MCF 10A (cell line): ENCODE results near the gene ZNF493. TPM values are rescaled to one million over a fixed set of nuclear protein-coding genes. Genes with fewer than 3 reads are reported as not detected.

Experiments used
- BruUV-seq: library from RNA; stranded (reverse); fragments of 400-500 nt; replicated peaks from 2 replicates; lab custom pipeline; 2021; lab: Mats Ljungman, UMichigan
- CTCF ChIA-PET: fragments of 300-600 bp; sonication (Branson Sonifier 250); formaldehyde crosslinking; extraction: SDS; loops from one replicate; lab custom pipeline; 2021; ENCODE audit warnings: antibody characterized with exemption, inconsistent platforms; lab: Yijun Ruan, JAX
- POLR2A ChIA-PET: fragments of 300-600, 350-650 bp; sonication (Branson Sonifier 250); formaldehyde crosslinking; extraction: SDS; loops from one replicate; lab custom pipeline; 2020; ENCODE audit warnings: antibody characterized with exemption, inconsistent platforms; lab: Yijun Ruan, JAX
- DNase-seq: peaks from one replicate; pipeline ENCODE4 v3.0.0-alpha.2; 2018; ENCODE audit not compliant: unreplicated experiment
- H3K27ac Mint-ChIP-seq: one replicate; pipeline ENCODE4 v1.8.0; 2022; ENCODE audit warnings: mild to moderate bottlenecking, low read depth, mixed read lengths; ENCODE audit not compliant: unreplicated experiment
- H3K27me3 Mint-ChIP-seq: one replicate; pipeline ENCODE4 v1.8.0; 2022; ENCODE audit warnings: mixed read lengths; ENCODE audit not compliant: insufficient read depth, unreplicated experiment
- H3K36me3 Mint-ChIP-seq: one replicate; pipeline ENCODE4 v1.8.0; 2022; ENCODE audit warnings: mild to moderate bottlenecking, moderate library complexity, mixed read lengths; ENCODE audit not compliant: insufficient read depth, unreplicated experiment
- H3K4me1 Mint-ChIP-seq: one replicate; pipeline ENCODE4 v1.8.0; 2022; ENCODE audit warnings: mixed read lengths; ENCODE audit not compliant: insufficient read depth, unreplicated experiment
- H3K4me3 Mint-ChIP-seq: one replicate; pipeline ENCODE4 v1.8.0; 2022; ENCODE audit warnings: mild to moderate bottlenecking, moderate library complexity, mixed read lengths; ENCODE audit not compliant: unreplicated experiment
- H3K9me3 Mint-ChIP-seq: one replicate; pipeline ENCODE4 v1.8.0; 2022; ENCODE audit warnings: mixed read lengths; ENCODE audit not compliant: unreplicated experiment
- CTCF ChIP-seq: fragments of 200-600 bp; IDR thresholded peaks from one replicate; pipeline ENCODE4 v1.8.0; 2022; ENCODE audit warnings: antibody characterized with exemption, mild to moderate bottlenecking; ENCODE audit not compliant: unreplicated experiment
- intact Hi-C: fragments of 100-400 bp; cut with micrococcal nuclease; formaldehyde crosslinking; loops from 2 replicates; pipeline ENCODE4 v1.14.1; 2022
- total RNA-seq: library from RNA; stranded (reverse); gene quantifications from 2 replicates; pipeline ENCODE4 v1.2.3, GENCODE V29; 2022

The ZNF493 gene
- total RNA-seq, 1 experiment from 2014 or later, result 8.7 TPM

- Mint-ChIP-seq H3K9me3 (peaks cover 9% of the 10 kb centered on the region), H3K36me3 (peaks cover 46% of the 10 kb centered on the region), H3K4me3 (no peak overlapping the region), H3K27ac (no peak overlapping the region), H3K27me3 (no peaks in the 10 kb centered on the region), H3K4me1 (no peaks in the 10 kb centered on the region)
- ChIA-PET POLR2A (no interaction called here), CTCF (interaction anchor here (0.7 to 1.4 kb wide), 2 partner anchors 295 to 1308 kb away, joined by 3 to 5 read pairs; no protein-coding TSS in a partner anchor)
- intact Hi-C loops, result no loop called here
- no peak for TF ChIP-seq CTCF
- no TSS peak for BruUV-seq
- DNase-seq, result no peak
Observed at GRCh38 chr19:21402303-21402985, 5.5 kb downstream of the ZNF493 start.

GRCh38 chr19:21410166-21410565 lies 13.2 kb downstream of the ZNF493 start:
- Mint-ChIP-seq H3K36me3 (peaks cover 42% of the 10 kb centered on the region), H3K9me3 (no peaks in the 10 kb centered on the region), H3K27me3 (no peaks in the 10 kb centered on the region), H3K27ac (no peak overlapping the region), H3K4me1 (no peaks in the 10 kb centered on the region), H3K4me3 (no peak overlapping the region)
- intact Hi-C loops, result no loop called here
- TF ChIP-seq CTCF, result no peak
- DNase-seq, result no peak
- no TSS peak for BruUV-seq
- ChIA-PET CTCF (no interaction called here), POLR2A (no interaction called here)

GRCh38 chr19:21422244-21422643 lies 25.3 kb downstream of the ZNF493 start:
- peaks cover 6% of the 10 kb centered on the region for H3K36me3 Mint-ChIP-seq
- no peak for DNase-seq
- no peaks in the 10 kb centered on the region for H3K27me3 Mint-ChIP-seq
- H3K9me3 Mint-ChIP-seq, result peaks cover 18% of the 10 kb centered on the region
- intact Hi-C loops, result no loop called here
- H3K4me1 Mint-ChIP-seq, result no peaks in the 10 kb centered on the region
- POLR2A ChIA-PET, result no interaction called here
- no TSS peak for BruUV-seq
- CTCF ChIA-PET, result no interaction called here
- no peak for TF ChIP-seq CTCF
- H3K4me3 Mint-ChIP-seq, result no peak overlapping the region
- H3K27ac Mint-ChIP-seq, result no peak overlapping the region

GRCh38 chr19:21423057-21424041 lies 26.4 kb downstream of the ZNF493 start:
- POLR2A ChIA-PET, result no interaction called here
- no peak for TF ChIP-seq CTCF
- BruUV-seq, result no TSS peak
- no peak for DNase-seq
- Mint-ChIP-seq H3K4me1 (no peaks in the 10 kb centered on the region), H3K27ac (no peak overlapping the region), H3K4me3 (no peak overlapping the region), H3K9me3 (peaks cover 13% of the 10 kb centered on the region), H3K36me3 (peaks cover 6% of the 10 kb centered on the region), H3K27me3 (no peaks in the 10 kb centered on the region)
- intact Hi-C loops, result no loop called here
- CTCF ChIA-PET, result interaction anchor here (0.5 kb wide), 1 partner anchor 1258 kb away, joined by 3 read pairs; no protein-coding TSS in a partner anchor
